Esophagus squamous epithelium (tissue), 4 donors: ENCODE results near the gene ASTL.

Source experiments
- POLR2A ChIP-seq, 4 donors: fragments of 450-650 bp; IDR thresholded peaks; one replicate each; pipeline ENCODE4 v1.6.1; 2017; ENCODE audit warnings: antibody characterized with exemption in 4 of 4, mild to moderate bottlenecking in 4 of 4, moderate library complexity in 3 of 4
- TF ChIP-seq, protein P1 (sequence below), 6 experiments: fragments of 450-650 bp in 4 of 6; fragments of 200-600 bp in 2 of 6; sonication (generic) in 2 of 6; IDR thresholded peaks; one replicate each; pipeline ENCODE4 v1.5.1; 2016 to 2019; ENCODE audit warnings: antibody characterized with exemption in 6 of 6, mild to moderate bottlenecking in 4 of 6, moderate library complexity in 4 of 6

DNA sequence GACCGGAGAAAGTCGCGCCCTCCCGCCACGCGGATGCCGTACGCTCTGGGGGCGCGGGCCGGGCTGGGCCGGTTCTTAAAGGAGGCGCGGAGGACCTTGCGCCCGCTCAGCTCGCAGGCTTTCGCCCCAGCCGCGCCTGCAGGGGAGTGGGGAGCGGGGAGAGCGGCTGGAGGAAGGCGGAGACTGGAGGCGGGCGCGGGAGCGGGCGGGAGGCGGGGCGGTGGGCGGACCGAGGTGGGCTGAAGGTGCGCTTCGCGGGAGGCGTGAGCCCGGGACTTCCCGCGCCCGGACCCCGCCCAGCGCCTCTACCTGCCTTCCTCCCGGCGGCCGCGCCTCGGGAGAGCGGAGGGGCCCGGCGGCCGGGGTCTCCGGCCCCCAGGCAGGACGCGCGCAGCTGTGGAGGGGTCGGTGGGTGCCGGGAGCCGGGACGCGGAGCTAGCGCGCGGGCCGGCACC, 21.9 kb downstream of the ASTL start, which contains the start of gene ADRA2B:
- TF ChIP-seq, protein P1, sequence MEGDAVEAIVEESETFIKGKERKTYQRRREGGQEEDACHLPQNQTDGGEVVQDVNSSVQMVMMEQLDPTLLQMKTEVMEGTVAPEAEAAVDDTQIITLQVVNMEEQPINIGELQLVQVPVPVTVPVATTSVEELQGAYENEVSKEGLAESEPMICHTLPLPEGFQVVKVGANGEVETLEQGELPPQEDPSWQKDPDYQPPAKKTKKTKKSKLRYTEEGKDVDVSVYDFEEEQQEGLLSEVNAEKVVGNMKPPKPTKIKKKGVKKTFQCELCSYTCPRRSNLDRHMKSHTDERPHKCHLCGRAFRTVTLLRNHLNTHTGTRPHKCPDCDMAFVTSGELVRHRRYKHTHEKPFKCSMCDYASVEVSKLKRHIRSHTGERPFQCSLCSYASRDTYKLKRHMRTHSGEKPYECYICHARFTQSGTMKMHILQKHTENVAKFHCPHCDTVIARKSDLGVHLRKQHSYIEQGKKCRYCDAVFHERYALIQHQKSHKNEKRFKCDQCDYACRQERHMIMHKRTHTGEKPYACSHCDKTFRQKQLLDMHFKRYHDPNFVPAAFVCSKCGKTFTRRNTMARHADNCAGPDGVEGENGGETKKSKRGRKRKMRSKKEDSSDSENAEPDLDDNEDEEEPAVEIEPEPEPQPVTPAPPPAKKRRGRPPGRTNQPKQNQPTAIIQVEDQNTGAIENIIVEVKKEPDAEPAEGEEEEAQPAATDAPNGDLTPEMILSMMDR (IDR thresholded peaks at IDR 0.05): no peak
- peak in 1 of 4 donors; percentile 29 for TF ChIP-seq POLR2A (IDR thresholded peaks at IDR 0.05)
